ENCODE results near the gene AGBL4. TPM values are rescaled to one million over a fixed set of nuclear protein-coding genes. Genes with fewer than 3 reads are reported as not detected.

The AGBL4 gene
- polyA plus RNA-seq, 1 donor (not counting 4 experiments of a cell fraction or from before 2014, with no cell fraction given): not detected

DNA sequence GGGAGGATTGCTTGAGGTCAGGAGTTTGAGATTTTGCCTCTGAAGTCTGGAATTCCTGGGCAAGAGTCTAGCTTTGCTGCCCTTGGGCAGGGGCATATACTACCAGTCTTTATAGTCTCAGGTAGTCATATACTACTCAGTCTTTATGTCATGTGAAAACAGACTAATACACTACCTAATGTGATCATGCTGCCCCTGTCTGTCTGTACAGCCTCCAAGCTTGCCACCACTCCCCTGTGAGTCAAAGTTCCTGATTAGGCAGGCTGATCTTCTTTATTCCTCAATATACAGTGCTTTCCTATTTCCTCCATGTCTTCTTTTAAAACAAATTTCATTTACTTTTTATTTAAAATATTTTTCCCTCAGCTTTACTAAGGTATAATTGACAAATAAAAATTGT lies 1141.7 kb downstream of the AGBL4 start:
- FAIRE-seq: no peak
- no peaks in the 10 kb centered on the region for H3K79me2 ChIP-seq (ENCODE audit: control insufficient read depth, insufficient read depth, low read length)
- dilution Hi-C loops (cut with MboI; ENCODE audit: extremely low pct_ligation_motif_present, low sequenced_read_pairs): no loop called here
- no peak overlapping the region for H3K9ac ChIP-seq (ENCODE audit: control insufficient read depth, extremely low read depth, insufficient read depth, low read length)
- no peaks in the 10 kb centered on the region for H3K9me1 ChIP-seq (ENCODE audit: control insufficient read depth, extremely low read depth, insufficient read depth, low read length)
- no peak overlapping the region for H3K27ac ChIP-seq (ENCODE audit: control insufficient read depth, insufficient read depth, low read length)
- no peaks in the 10 kb centered on the region for H3K36me3 ChIP-seq (ENCODE audit: control insufficient read depth in 2 of 2, extremely low read depth in 1 of 2, insufficient read depth in 2 of 2, low read length in 2 of 2)
- no peaks in the 10 kb centered on the region for H3K27me3 ChIP-seq (ENCODE audit: control insufficient read depth, extremely low read depth, insufficient read depth, low read length)
- no peak for DNase-seq (ENCODE audit: low read depth, low spot score)
- H3K4me1 ChIP-seq (ENCODE audit: control insufficient read depth, extremely low read depth, insufficient read depth, low read length): peaks cover 13% of the 10 kb centered on the region
- no peaks in the 10 kb centered on the region for H4K20me1 ChIP-seq (ENCODE audit: control insufficient read depth, extremely low read depth, insufficient read depth, low read length)
- no peak overlapping the region for H3K4me2 ChIP-seq (ENCODE audit: control insufficient read depth, extremely low read depth, insufficient read depth, low read depth, low read length)
- no peaks in the 10 kb centered on the region for H3K9me3 ChIP-seq (ENCODE audit: control insufficient read depth, low read depth, low read length)
- no peak overlapping the region for H3K4me3 ChIP-seq (ENCODE audit: control insufficient read depth in 2 of 3, extremely low read depth in 1 of 3, insufficient read depth in 2 of 3, low read depth in 1 of 3, low read length in 3 of 3)
- H2AFZ ChIP-seq (ENCODE audit: control insufficient read depth, low read length): no peak overlapping the region
- TF ChIP-seq, protein P1, sequence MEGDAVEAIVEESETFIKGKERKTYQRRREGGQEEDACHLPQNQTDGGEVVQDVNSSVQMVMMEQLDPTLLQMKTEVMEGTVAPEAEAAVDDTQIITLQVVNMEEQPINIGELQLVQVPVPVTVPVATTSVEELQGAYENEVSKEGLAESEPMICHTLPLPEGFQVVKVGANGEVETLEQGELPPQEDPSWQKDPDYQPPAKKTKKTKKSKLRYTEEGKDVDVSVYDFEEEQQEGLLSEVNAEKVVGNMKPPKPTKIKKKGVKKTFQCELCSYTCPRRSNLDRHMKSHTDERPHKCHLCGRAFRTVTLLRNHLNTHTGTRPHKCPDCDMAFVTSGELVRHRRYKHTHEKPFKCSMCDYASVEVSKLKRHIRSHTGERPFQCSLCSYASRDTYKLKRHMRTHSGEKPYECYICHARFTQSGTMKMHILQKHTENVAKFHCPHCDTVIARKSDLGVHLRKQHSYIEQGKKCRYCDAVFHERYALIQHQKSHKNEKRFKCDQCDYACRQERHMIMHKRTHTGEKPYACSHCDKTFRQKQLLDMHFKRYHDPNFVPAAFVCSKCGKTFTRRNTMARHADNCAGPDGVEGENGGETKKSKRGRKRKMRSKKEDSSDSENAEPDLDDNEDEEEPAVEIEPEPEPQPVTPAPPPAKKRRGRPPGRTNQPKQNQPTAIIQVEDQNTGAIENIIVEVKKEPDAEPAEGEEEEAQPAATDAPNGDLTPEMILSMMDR (optimal IDR thresholded peaks at IDR 0.05 in 1 of 3, IDR thresholded peaks at IDR 0.05 in 1 of 3, conservative IDR thresholded peaks at IDR 0.05 in 1 of 3; ENCODE audit: extremely low read depth in 1 of 3, insufficient read depth in 2 of 3, low read length in 3 of 3): no peak
- TF ChIP-seq EZH2 (IDR thresholded peaks at IDR 0.05; ENCODE audit: low read length): no peak

DNA sequence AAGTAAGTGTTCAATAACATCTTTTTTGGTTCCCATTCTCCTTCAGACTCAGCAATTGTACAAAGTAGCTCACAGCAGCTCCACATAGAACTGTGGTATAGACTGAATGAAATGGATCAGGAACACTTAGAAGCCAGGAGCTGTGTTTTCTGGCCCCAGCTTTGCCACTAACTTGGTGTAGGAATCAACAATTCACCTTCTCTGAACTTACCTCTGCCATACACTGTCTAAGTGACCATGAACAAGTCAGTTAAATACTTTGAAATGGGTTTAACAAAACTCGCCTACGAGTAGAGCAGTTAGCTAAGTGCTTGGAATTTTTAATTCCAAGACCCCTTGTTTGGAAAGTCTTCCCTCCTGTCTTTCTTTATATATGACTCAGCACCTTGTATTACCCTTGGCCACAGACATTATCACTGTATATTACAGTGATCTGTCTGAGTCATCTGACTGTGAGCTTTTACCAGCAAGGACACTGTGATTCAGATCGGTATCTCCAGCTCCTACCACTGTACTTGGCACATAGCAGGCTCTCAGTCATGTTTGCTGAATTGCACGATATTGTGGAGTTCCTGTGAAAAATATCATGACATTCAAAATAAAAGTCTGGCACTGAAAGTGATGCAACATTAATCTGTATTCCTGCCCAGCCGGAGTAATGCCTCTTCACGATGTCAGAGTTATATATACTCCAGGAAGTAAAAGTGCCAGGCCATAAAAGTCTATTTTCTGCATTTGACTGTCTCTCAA lies 1145.4 kb downstream of the AGBL4 start:
- Histone ChIP-seq H3K36me3 (ENCODE audit: control insufficient read depth in 2 of 2, extremely low read depth in 1 of 2, insufficient read depth in 2 of 2, low read length in 2 of 2) (no peaks in the 10 kb centered on the region), H3K9me1 (ENCODE audit: control insufficient read depth, extremely low read depth, insufficient read depth, low read length) (no peaks in the 10 kb centered on the region), H3K4me2 (ENCODE audit: control insufficient read depth, extremely low read depth, insufficient read depth, low read depth, low read length) (peak overlapping the region; percentile 11), H3K79me2 (ENCODE audit: control insufficient read depth, insufficient read depth, low read length) (no peaks in the 10 kb centered on the region), H3K27ac (ENCODE audit: control insufficient read depth, insufficient read depth, low read length) (peak overlapping the region; percentile 32), H3K9ac (ENCODE audit: control insufficient read depth, extremely low read depth, insufficient read depth, low read length) (no peak overlapping the region), H4K20me1 (ENCODE audit: control insufficient read depth, extremely low read depth, insufficient read depth, low read length) (no peaks in the 10 kb centered on the region), H3K27me3 (ENCODE audit: control insufficient read depth, extremely low read depth, insufficient read depth, low read length) (no peaks in the 10 kb centered on the region), H3K4me3 (ENCODE audit: control insufficient read depth in 2 of 3, extremely low read depth in 1 of 3, insufficient read depth in 2 of 3, low read depth in 1 of 3, low read length in 3 of 3) (no peak overlapping the region), H3K9me3 (ENCODE audit: control insufficient read depth, low read depth, low read length) (no peaks in the 10 kb centered on the region), H2AFZ (ENCODE audit: control insufficient read depth, low read length) (no peak overlapping the region), H3K4me1 (ENCODE audit: control insufficient read depth, extremely low read depth, insufficient read depth, low read length) (peaks cover 27% of the 10 kb centered on the region)
- dilution Hi-C loops (cut with MboI; ENCODE audit: extremely low pct_ligation_motif_present, low sequenced_read_pairs): no loop called here
- FAIRE-seq: peak; percentile 95
- DNase-seq (ENCODE audit: low read depth, low spot score): peak; percentile 68
- TF ChIP-seq, protein P1 (optimal IDR thresholded peaks at IDR 0.05 in 1 of 3, IDR thresholded peaks at IDR 0.05 in 1 of 3, conservative IDR thresholded peaks at IDR 0.05 in 1 of 3; ENCODE audit: extremely low read depth in 1 of 3, insufficient read depth in 2 of 3, low read length in 3 of 3): no peak

Measured in keratinocyte (primary cell).